Thyroid gland (tissue), 4 donors: Measurements from ENCODE around the gene SH2D5. TPM values are rescaled to one million over a fixed set of nuclear protein-coding genes. Genes with fewer than 3 reads are reported as not detected.
"Not testable (repeated sequence)": the region's sequence is repeated elsewhere in the genome, so short reads cannot be mapped to it uniquely, and the experiment has no call there.

Experiments
- DNase-seq, 2 donors: peaks; one replicate each; pipeline ENCODE4 v3.0.0-alpha.2; 2019
- H3K27ac ChIP-seq, 3 donors: fragments of 200-600 bp; sonication (generic); 1 replicate in 2 of 3; 2 replicates in 1 of 3; pipeline ENCODE4 v1.5.1; 2016 to 2019; ENCODE audit warnings: mild to moderate bottlenecking in 1 of 3, moderate library complexity in 1 of 3
- H3K27me3 ChIP-seq: fragments of 200-600 bp; sonication (generic); one replicate; pipeline ENCODE4 v1.5.1; 2019
- H3K36me3 ChIP-seq, 2 donors: fragments of 200-600 bp; sonication (generic); one replicate each; pipeline ENCODE4 v1.5.1; 2016 to 2019
- H3K4me1 ChIP-seq, 2 donors: fragments of 200-600 bp; sonication (generic); one replicate each; pipeline ENCODE4 v1.5.1; 2017 to 2019
- H3K4me3 ChIP-seq, 3 donors: fragments of 200-600 bp; sonication (generic); replicated peaks in 1 of 3; 1 replicate in 2 of 3; 2 replicates in 1 of 3; pipeline ENCODE4 v1.5.1; 2016; ENCODE audit warnings: mild to moderate bottlenecking in 1 of 3
- H3K9me3 ChIP-seq: fragments of 200-600 bp; sonication (generic); one replicate; pipeline ENCODE4 v1.5.1; 2017
- POLR2A ChIP-seq, 2 donors: fragments of 450-650 bp; IDR thresholded peaks; one replicate each; pipeline ENCODE4 v1.6.1; 2017; ENCODE audit warnings: antibody characterized with exemption in 2 of 2, mild to moderate bottlenecking in 2 of 2, moderate library complexity in 1 of 2
- WGBS, 2 donors: methylation state at CpG; one replicate each; pipeline ENCODE4 v1.1.5; 2017; 5-methylcytosine and 5-hydroxymethylcytosine counted together
- intact Hi-C: fragments of 100-400 bp; cut with DNase I; formaldehyde crosslinking; loops from one replicate; pipeline ENCODE4 v1.15.1; 2023
- total RNA-seq, 4 donors: library from RNA; depleted of rRNA; stranded (reverse); fragments of >200 nt; gene quantifications; one replicate each; pipeline ENCODE4 v1.2.3, GENCODE V29; 2016
- TF ChIP-seq, protein P1 (sequence below), 6 experiments: fragments of 200-600 bp in 3 of 6; fragments of 450-650 bp in 3 of 6; sonication (generic) in 3 of 6; IDR thresholded peaks; one replicate each; pipeline ENCODE4 v1.5.1; 2016 to 2019; ENCODE audit warnings: antibody characterized with exemption in 6 of 6, mild to moderate bottlenecking in 2 of 6, inconsistent platforms in 1 of 6, moderate library complexity in 1 of 6

SH2D5 gene
- total RNA-seq, 4 donors from 2014 or later, result 0.11 to 1.4 (median 0.77) TPM

DNA sequence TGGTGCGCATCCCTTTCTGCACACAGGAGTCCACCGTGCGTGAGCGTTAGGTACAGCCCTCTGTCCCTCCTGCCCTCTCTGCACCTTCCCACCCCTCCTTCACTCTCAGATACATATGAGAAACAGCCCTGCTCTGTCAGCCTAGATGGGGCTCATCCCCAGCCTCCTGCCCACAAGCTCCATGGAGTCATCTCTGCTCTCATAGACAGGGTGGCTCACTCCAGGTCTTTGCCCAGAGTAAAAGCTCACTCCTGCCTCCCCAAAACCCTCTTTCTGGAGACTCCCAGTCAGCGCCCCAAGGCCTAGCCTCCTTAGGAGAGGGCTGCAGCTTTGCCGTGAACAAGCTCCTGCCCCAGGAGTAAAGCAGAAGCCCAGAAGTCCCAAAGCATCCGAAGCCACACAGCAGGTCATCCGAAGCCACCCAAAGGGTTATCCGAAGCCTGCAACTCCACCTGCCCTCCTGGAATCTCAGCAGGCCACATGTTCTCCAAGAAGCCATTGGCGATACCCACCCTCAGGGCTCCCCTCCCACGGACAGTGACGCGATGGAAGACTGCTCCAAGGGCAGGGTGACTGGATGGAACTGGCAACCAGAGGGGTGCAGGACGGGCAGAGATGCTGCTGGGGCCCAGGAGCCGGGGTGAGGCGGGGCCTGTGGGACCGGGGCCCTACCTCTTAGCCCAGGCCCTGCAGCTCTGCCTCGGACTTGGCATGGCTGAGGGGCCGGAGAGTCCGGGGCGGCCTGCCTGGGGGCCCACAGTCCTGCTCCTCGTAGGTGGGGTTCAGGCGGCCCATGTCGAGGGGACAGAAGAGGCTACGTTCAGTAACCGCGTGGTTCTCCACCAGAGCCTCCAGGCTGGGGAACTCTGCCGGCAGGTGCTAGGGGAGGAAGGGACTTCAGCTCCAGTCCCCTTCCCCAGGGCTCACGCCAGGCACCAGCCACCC is 11.1 kb downstream of the SH2D5 start:
- no peak overlapping the region for H3K27ac ChIP-seq
- 93% methylated on average over 11 to 26 of the region's 29 CpGs for WGBS, 2 donors
- H3K36me3 ChIP-seq, result no peaks in the 10 kb centered on the region
- intact Hi-C loops, result no loop called here
- TF ChIP-seq, protein P1, sequence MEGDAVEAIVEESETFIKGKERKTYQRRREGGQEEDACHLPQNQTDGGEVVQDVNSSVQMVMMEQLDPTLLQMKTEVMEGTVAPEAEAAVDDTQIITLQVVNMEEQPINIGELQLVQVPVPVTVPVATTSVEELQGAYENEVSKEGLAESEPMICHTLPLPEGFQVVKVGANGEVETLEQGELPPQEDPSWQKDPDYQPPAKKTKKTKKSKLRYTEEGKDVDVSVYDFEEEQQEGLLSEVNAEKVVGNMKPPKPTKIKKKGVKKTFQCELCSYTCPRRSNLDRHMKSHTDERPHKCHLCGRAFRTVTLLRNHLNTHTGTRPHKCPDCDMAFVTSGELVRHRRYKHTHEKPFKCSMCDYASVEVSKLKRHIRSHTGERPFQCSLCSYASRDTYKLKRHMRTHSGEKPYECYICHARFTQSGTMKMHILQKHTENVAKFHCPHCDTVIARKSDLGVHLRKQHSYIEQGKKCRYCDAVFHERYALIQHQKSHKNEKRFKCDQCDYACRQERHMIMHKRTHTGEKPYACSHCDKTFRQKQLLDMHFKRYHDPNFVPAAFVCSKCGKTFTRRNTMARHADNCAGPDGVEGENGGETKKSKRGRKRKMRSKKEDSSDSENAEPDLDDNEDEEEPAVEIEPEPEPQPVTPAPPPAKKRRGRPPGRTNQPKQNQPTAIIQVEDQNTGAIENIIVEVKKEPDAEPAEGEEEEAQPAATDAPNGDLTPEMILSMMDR (IDR thresholded peaks at IDR 0.05), result no peak
- no peak for TF ChIP-seq POLR2A (IDR thresholded peaks at IDR 0.05)
- no peak overlapping the region for H3K4me3 ChIP-seq
- DNase-seq, result no peak
- no peaks in the 10 kb centered on the region for H3K27me3 ChIP-seq
- peaks cover 5 to 11% of the 10 kb centered on the region in 2 donors for H3K4me1 ChIP-seq
- no peaks in the 10 kb centered on the region for H3K9me3 ChIP-seq

DNA sequence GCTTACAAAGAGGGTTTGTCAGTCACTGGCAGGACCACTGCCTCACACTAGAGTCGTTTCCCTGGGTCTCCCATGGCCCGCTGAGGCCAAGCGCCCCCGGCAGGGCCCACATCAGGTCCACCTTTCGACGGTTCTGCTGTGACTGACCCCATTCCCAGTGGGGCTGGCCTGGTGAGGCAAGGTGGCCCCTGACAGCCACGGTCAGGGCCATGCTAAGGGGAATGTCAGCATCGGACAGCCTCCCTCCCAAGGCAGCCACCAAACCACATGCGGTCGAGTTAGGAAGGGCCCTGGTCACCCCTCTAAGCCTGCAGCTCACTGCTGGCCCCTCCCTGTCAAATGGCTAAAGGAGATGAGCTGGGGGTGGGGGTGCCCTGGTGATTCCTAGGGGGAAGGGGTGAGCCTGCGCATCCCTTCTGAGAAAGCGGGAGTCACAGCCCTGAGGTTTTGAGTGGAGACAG is 11.8 kb downstream of the SH2D5 start:
- WGBS, 2 donors, result 93 to 96% methylated on average over 4 to 8 of the region's 12 CpGs
- no peak for TF ChIP-seq POLR2A (IDR thresholded peaks at IDR 0.05)
- intact Hi-C loops, result no loop called here
- Histone ChIP-seq H3K9me3 (no peaks in the 10 kb centered on the region), H3K27ac (no peak overlapping the region), H3K4me1 (peaks cover 5 to 11% of the 10 kb centered on the region in 2 donors), H3K4me3 (no peak overlapping the region), H3K36me3 (no peaks in the 10 kb centered on the region), H3K27me3 (no peaks in the 10 kb centered on the region)
- DNase-seq, result no peak

DNA sequence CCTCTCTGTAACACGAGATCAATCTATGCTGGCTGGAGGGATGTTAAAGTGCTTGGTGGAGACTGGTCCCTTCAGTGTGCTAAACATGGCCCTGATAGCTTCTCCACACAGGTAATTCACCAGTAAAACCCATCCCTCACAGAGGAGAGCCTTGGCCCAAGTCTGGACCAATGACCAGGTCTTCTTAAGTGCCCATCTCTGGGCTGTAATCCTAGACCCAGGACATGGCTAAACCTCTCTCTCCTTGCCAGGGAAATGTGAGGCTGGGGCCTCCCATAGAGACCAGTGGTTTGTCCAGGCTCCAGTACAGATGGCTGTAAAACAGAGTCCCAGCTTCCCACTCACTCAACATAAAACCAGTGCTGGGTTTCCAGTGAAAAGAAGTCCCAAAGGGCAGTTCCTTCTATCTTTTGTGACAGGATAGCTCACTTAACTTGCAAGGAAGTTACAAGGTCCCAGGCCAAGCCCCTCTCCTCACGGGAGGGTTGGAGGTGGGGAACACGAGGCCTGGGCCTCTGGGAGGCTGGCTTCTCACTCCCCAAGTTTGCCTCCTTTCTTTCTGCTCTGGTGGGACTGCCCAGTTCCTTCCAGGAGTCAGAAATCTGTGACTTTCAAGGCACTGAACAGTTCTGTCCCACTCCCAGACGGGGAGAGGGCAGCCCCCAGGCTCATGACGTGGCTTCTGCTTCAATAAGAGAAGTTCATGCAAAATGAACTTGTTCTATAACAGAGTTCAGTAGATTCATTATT is 12.5 kb downstream of the SH2D5 start:
- 81 to 89% methylated on average over 5 of the region's 5 CpGs for WGBS, 2 donors
- DNase-seq, result no peak

DNA sequence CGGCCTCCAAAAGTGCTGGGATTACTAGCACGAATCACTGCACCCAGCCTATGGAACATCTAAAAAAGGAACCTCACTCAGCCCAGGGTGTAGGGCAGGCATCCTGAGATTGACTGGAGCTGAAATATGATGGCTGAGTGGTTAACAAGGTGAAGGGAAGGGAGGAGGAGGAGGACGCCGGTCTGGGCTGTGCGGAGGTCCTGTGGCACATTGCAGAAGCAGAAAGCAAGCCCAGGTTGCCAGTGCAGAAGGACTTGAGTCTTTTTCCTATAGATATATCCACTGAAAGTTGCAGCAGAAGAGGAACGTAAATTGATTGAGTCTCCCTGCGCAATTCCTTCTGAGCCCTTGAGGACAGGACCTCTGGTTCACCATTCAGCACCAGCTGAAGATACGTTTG is 13.2 kb downstream of the SH2D5 start:
- Histone ChIP-seq H3K9me3 (no peaks in the 10 kb centered on the region), H3K27ac (no peak overlapping the region), H3K36me3 (no peaks in the 10 kb centered on the region), H3K4me1 (peaks cover 5 to 11% of the 10 kb centered on the region in 2 donors), H3K4me3 (no peak overlapping the region), H3K27me3 (no peaks in the 10 kb centered on the region)
- 91 to 94% methylated on average over 8 of the region's 8 CpGs for WGBS, 2 donors
- TF ChIP-seq, protein P1 (IDR thresholded peaks at IDR 0.05), result no peak
- TF ChIP-seq POLR2A (IDR thresholded peaks at IDR 0.05), result no peak
- DNase-seq, result no peak
- intact Hi-C loops, result no loop called here

More for the DNA sequence above, 12.5 kb downstream of the SH2D5 start:
- Histone ChIP-seq H3K27me3 (no peaks in the 10 kb centered on the region), H3K27ac (no peak overlapping the region), H3K36me3 (no peaks in the 10 kb centered on the region), H3K9me3 (no peaks in the 10 kb centered on the region), H3K4me1 (peaks cover 5 to 11% of the 10 kb centered on the region in 2 donors), H3K4me3 (no peak overlapping the region)
- TF ChIP-seq POLR2A (IDR thresholded peaks at IDR 0.05), result no peak
- TF ChIP-seq, protein P1 (IDR thresholded peaks at IDR 0.05), result no peak
- intact Hi-C loops, result no loop called here

DNA sequence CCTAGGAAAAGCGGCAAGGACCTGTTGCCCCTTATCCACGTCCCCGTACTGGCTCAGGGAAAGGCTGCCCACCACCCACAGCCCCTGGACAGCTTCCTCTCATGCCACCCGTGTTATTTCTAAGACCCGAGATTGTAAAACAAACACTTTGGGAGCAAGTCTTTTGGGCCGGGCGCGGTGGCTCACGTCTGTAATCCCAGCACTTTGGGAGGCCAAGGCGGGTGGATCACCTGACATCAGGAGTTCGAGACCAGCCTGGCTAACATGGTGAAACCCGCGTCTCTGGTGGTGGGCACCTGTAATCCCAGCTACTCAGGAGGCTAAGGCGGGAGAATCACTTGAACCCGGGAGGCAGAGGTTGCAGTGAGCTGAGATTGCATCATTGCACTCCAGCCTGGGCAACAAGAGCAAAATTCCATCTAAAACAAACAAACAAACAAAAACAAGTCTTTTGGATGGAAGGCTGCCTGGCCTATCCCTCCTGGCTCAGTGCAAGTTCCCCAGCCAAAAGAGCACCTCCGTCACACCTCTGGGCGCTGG is 14.1 kb downstream of the SH2D5 start:
- intact Hi-C loops, H3K9me3 ChIP-seq, DNase-seq, H3K27me3 ChIP-seq, H3K36me3 ChIP-seq: not testable (repeated sequence)
- H3K27ac ChIP-seq, result peak overlapping the region in 2 of 3 donors; percentile 38 to 46
- 85 to 93% methylated on average over 3 to 7 of the region's 17 CpGs for WGBS, 2 donors
- H3K4me3 ChIP-seq, result peak overlapping the region in 2 of 3 donors; percentile 8 to 40
- peaks cover 5 to 11% of the 10 kb centered on the region in 2 donors for H3K4me1 ChIP-seq
